NCI-H187 treated with DMSO at 0.1 percent for 48 hours (cell line): ENCODE results near the gene DCAKD.
"Not testable (repeated sequence)": the region's sequence is repeated elsewhere in the genome, so short reads cannot be mapped to it uniquely, and the experiment has no call there.

ENCODE experiments used
- DNase-seq: peaks from one replicate; lab custom pipeline; 2025; lab: John Stamatoyannopoulos, UW

DCAKD gene

DNA sequence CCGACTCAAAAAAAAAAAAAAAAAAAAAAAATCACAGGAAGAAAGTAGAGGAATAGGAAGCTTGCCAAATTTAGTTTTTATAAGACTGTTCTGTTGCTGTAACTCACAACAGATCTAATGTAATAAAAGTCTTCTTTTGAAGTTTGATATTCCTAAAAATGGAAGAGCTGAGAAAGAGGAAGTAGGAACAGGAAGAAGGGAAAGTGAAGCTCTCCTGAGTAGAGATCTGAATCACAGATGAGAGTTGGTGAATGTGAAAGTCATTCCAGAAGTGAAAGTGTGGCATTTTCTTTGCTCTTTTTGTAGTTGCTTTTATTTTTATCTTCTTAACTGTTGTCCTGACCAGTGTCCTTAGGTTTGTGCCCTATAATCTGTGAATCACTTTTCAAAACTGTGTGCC is 11.8 kb upstream of the DCAKD start:
- no peak for DNase-seq

DNA sequence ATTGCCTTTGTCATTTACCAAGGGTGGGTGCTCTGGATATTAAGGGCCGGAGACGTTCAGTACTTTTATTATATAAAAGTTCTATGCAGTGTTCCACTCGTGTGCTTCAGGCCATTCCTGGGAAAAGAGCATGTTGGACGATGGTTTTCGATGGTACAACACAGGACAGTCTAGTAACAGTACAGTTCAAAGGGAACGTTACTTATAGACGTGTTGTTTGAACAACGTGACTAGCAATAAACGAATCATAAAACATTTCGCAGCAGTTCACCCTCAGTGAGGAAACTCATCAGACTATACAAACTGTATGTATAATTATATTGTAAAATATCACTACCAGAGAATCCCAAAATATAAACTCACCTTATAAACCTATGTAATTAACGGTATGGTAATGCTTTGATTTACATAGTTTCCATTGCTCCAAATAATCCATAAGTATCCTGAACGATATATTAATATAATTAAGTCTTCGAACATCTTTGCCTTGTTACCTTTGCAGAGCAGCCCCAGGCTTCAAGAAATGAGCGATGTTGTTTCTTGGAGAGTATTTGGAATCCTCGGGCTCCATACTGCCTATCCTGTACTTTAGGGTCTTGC is 10.3 kb upstream of the DCAKD start:
- no peak for DNase-seq

DNA sequence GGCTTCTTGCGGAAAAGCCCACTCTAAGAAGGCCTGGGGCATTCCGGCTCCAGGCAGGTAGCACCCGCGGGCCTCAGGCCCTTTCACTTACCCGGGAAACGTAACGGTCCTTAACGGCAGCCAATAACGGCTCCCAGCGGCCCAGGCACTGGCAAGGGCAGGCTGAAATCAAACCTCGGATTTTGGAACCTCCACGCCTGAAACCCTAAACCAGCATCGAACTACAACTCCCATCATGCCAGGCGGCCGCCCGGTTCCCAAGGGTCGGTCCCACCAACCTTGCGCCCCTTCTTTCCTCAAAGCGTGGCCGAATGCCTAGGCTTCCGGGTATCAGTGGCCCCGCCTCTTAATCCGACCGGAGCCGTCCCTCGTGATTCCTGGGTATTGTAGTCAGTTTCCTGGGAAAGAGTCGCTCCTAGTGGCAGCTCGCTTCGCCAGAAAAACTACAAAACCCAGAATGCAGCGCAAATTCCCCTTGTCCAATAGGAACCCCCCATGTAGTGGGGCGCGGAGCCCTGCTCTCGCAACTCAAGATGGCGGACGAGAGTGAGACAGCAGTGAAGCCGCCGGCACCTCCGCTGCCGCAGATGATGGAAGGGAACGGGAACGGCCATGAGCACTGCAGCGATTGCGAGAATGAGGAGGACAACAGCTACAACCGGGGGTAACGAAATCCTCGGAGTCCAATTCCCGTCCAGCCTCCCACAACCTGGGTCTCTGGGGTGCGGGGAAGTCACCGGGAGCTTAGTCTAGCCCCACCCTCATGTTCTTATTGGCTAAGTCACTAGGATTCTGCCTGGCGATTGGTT is 9.6 kb upstream of the DCAKD start, which contains the start of gene NMT1:
NMT1 (plus strand) TSS at position 521 of the 809 bp plus-strand sequence; CDS start at position 534, 13 bp downstream.
- DNase-seq: peak; percentile 99

DNA sequence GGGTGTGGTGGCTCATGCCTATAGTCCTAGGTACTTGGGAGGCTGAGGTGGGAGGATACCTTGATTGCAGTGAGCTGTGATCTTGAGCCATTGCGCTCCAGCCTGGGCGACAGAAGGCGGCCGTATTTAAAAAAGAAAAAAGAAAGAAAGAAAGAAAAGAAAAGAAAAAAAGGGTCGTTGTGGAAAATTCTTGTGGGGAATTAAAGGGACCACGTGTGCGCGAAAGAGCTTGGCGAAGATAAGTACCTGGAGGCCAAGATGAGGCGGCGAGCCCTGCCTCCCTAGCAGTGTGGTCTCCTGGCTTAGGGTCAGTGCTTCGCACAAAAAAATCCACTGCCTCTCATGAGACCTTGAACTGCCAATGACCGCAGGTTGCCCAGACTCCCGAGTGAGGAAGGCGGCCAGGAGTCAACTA is 9.0 kb upstream of the DCAKD start:
- DNase-seq: no peak

DNA sequence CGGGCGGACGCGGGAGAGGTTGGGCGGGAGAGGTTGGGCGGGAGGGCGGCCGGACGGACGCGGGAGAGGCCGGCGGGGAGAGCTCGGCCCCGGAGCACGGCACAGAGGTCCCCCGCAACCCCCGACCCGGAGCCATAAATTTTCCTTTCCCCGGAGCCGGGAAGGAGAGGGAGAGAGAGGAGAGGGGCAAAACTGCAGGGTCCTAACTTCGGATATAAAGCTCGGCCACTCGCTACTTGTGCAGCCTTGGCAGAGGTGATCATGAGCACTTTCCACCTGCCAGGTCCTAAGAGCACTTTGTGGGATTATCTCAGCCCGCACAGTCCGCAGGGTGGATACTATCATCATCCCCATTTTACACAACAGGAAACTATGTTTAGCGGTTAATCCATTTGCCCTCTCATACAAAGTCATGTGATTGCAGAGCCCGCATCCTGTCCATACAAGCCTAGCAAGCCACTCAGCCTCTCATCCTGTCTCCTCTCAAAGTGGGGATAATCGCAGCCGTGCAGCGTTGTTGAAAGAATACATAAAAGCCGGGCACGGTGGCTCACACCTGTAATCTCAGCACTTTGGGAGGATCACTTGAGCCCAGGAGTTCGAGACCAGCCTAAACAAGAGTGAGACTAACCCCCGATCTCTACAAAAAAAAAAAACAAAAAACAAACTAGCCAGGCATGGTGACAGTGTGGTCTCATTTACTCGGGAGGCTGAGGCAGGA is 780 bp upstream of the DCAKD start:
- no peak for DNase-seq

DNA sequence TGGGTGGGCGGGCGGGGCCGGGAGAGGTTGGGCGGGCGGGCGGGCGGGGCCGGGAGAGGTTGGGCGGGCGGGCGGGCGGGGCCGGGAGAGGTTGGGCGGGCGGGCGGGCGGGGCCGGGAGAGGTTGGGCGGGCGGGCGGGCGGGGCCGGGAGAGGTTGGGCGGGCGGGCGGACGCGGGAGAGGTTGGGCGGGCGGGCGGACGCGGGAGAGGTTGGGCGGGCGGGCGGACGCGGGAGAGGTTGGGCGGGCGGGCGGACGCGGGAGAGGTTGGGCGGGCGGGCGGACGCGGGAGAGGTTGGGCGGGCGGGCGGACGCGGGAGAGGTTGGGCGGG is 254 bp upstream of the DCAKD start:
- DNase-seq: not testable (repeated sequence)

DNA sequence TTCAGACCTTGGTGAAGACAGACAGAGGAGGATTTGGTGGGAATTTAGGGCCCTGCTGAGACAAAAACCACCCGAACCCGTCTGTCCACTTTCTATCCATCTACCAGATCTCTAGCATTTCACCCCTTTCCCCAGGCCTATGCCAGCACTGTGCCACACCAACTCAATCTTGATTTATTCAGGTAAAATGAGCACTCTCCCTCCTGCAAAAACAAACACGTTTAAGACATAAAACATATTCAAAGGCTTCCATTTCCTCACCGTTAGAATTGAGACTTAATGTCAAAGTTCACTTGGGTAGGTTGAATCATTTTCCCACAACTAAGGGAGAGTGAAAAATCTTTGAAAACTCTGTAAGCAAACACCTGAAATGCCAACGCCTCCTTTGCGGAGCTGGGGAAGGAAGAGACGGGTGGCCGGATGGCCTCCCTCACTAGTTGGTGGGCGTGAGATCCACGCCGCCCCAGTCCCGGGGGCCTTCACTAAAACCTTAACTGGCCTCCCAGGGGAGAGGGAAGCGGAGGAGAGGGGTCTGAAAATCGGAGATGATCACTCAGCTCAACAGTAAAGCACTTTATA is 862 bp downstream of the DCAKD start:
- no peak for DNase-seq

DNA sequence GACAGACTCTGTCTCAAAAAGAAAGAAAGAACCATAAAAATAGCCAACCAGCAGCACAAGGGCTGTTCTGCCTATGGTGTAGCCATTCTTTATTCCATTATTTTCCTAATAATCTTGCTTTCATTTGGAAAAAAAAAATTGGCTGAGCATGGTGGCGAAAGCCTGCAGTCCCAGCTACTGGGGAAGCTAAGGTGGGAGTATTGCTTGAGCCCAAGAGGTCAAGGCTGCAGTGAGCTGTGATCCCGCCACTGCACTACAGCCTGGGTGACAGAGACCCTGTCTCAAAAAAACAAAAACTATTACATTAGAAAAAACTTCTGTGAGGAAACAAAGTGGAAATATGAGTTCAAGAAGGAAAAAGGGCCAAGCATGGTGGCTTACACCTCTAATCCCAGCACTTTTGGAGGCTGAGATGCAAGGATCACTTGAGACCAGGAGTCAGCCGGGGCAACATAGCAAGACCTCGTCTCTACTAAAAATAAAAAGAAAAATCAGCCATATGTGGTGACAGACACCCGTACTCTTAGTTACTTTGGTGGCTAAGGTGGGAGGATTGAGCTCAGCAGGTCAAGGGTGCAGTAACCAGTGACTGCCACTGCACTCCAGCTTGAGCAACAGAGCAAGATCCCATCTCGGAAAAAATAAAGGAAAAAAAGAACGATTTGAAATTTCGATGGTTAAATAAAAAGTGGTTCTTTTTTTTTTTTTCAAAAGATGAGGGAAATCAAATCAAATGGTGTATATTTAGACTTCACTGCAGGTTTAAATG is 2.5 kb downstream of the DCAKD start:
- no peak for DNase-seq

DNA sequence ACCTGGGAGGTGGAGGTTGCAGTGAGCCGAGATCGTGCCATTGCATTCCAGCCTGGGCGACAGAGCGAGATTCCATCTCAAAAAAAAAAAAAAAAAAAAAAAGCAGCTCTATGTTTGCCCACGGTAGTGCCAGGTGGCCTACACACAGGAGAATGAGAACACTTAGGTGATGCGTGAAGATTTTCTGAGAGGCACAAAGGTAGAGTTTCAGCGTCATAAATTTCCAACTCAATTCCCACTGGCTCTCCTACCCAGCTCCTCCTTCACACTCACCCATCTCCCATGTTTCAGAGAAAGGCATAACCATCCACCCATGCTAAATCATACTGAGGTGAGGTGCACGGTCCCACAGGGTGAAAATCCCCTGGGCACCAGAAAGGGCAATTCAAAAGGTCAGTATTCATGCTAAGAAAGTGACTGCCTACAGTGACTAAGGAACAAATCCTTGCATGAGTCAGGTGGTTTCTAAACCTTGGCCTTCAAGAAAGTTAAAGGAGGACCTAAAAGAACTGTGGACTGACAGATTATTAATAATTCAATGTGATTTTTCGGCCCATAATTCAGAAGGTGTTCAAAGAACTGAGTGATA is 4.8 kb downstream of the DCAKD start:
- peak; percentile 41 for DNase-seq

DNA sequence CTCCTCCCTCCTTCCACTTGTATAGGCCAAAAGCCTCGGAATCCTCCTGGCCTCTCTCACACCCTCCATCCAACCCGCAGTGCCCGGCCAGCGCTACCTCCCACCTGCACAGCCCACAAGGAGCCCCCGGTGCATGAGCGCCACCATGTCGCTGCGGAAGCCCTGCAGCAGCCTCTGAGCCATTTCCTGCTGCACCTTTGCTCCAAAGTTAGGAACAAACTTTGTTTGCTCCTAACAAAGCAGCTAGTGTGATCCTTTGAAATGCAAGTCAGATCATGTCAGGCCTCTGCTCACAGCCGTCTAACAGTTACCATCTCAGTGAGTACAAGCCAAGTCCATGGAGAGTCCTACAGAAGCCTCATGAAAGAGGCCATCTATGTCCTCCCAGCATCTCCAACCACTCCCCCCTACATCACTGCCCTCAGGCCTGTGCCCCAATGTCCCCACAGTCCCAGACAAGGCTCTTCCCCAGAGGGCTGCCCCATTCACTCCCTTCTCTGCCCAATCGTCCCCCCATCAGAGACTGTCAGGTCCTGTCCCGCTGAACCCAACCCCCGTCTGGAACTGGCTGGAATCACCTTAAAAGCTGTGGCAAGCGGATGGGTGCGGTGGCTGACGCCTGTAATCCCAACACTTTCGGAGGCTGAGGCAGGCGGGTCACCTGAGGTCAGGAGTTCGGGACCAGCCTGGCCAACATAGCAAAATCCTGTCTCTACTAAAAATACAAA is 7.5 kb downstream of the DCAKD start:
- no peak for DNase-seq

DNA sequence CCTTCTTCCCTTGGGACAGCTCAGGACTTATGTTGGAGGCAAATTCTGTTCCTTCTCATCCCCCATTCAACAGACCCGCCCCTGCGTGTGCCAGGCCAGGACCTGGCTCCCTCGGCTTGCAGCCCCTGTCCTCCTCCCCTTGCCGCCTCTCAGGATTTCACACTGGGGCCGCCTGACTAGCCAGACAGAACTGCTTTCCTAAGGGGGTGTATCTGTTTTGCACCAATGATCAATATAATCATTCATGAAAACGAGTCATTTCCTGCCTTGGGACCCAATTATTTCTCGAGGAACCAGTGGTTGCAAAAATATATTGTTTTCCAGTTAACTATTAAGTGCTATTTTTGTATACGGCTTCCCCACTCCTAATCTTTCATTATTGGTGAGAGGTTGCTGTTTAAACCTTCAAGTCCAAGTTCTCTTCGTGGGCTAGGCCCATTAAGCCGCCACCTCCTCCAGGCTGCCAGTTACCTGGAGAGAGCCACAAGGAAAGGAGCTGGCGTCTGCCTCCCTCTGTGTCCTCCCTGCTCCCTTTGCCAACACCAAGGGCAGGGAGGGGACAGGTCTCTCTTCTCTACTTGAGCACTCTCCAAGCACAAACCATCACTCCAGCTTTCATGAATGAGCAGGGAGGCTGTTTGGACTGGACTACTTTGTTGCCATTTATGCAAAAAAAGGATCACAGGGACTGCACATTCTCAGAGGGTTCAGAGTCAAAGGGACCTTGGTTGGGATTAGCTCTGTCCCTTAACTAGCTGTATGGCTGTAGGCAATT is 8.9 kb downstream of the DCAKD start:
- DNase-seq: no peak

DNA sequence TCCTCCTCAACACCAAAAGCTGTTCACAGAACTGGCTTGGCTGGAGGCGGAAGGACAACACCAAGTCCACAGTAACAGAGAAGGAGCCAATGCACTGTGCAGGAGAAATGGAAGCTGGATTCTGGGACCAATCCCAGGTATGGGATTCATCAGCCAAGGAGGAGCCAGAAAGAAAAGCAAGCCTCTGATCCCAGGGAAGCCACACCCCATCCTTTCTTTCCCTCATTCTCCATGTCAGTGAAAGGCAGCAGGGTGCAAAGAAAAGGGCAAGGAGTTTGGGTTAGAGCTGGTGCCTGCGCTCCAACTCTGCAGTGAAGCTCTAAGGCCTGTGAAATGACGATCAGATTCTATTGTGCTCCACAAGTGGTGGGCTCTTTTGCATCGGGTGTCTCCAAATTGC is 11.0 kb downstream of the DCAKD start:
- no peak for DNase-seq

DNA sequence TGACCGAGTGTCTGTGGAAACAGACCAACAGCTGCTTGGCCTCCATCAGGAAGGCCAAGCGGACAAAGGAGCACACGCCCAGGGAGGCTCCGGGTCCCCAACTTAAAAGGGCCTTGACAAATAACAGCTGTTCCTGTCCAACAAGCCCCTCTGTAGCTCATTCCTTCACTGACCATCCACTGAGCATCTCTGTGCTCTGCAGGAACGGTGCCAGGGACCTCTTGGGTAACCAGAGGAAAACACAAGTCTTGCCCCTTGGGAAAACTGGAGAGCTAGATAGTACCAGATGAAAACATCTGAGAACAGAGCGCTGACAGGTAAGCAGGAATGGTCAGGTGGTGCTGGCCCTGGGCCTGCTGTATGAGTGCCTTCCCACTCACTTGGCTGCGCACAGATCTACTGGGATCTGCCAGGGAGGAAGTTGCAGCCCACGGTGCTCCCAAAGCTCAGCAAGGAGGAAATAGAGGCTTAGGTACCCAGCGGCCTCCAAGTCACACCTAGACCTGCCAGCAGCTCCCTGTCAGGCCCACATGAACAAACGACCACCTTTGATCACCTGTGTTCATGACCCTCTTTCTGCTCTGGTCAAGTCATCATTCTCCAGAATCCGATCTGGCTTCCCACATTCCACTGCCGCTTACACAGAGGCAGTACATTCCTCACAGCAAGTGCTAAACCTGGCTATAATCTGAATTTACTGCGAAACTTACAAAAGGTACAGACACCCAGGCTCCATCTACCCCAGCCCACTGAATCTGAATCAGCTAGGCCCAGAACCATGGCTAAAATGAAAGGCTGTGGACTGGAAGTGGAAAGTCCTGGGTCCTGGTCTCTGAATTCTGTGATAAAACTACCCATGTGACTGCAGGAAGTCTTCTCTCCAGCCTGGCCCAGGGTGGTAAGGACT is 12.5 kb downstream of the DCAKD start:
- no peak for DNase-seq

DNA sequence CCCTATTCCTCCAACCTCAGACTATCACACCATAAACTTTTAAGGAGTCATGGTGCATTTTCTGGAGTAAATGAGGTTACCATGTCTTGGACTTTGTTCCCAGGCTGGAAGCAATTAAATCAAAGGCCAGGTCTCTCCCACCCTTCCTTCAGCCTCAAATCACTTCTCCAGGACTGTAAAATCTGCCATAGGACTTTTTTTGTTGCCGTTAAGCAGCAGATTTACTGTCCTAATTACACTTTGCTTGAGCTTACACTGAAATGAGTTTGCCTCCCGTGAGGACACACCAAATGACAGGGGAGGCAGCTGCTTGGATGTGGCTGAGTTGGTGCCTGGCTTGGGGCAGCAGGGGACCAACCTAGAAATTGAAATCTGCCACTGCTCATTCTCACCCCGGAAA is 14.7 kb downstream of the DCAKD start:
- DNase-seq: no peak

DNA sequence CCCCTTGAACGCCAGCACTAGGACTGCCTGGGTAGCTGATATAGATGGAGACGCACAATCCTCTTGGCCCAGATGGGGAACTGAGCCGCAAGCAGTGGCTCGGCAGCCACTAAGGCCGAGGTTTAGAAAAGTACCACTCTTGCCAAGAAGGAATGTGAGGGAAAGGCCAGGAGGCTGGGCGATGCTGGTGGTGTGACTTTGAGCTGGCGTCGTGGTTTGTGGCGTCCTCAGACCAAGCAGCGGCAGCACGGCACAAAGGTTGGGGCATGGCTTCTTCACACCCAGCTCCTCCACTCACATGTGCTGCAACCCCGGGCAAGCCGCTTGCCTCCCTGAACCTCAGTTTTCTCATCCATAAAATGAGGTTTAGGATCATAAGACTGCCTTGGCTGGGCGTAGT is 15.6 kb downstream of the DCAKD start:
- DNase-seq: no peak

DNA sequence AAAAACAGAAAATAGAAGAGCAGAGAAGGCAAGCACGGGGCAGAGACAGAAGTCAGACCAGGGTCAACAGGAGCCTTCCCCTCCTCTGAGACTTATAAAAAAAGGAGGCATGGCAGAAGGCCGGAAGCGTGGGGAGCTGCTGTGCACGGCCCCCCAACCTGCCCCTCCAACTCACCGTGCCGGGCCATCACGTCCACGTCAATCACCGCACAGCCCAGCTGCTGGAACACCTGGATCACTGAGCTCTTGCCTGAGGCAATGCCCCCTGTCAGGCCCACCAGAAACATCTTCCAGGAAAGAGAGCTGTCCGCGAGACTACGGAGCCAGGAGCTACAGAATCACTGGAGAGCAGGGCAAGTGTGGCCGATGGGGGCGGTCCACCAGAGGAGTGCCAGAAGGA is 16.8 kb downstream of the DCAKD start:
- DNase-seq: no peak

DNA sequence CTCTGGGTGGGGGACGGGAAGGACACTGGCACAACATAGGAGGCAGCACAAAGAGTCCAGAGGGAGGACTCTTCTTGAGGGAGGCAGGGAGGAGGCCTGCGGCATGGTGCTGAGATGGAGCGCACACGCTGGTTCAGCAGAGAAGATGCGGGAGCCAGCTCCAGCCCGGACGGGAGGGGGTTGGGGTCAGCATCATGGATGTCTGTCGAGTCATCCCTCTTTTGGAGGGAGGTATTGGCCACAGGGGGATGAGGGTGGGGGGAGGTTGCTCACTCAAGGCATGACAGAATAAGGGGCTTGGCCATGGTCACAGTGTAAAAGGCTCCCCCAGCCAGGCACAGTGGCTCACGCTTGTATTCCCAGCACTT is 19.3 kb downstream of the DCAKD start:
- DNase-seq: no peak

DNA sequence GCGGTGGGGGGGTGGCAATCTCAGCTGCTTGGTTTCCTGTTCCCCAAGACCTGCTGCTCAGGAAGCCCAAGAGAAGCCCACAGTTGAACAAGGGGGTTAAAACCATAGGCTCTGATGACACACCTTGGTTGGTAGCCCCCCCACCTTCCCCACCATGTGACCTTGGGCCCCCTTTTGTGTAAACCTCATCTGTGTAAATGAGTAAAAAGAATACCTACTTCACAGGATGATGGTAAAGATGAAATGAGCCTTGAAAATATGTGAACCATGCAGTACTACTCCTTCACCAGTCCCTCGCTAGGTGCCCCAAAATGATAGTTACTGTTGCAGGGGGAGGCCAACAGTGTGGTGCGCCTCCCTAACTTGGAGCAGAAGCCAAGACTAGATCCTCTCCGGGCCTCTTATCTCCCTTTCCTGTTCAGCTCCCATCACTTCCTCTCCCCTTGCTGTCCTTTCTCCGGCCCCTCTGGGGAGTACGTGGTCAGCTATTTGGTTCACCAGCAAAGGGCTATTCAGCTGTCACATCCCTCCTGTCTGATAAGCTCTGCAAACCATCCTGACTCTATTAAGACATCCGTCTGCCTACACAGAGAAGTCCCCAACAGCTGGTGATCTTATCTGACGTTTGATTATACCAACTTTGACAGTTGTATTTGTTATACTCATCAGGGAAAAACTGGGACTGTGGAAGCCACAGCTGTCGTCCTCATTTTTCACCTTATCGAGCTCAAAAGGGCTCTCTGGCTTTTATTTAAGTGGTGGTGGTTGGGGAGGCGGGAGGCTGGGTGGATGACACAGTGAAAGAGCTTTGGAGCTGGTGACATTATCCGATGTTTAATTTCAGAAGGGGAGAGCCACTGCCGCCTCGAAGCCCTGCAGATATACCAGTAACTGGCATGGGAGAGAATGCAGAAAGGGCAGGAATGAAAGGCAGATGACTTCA is 19.9 kb downstream of the DCAKD start:
- no peak for DNase-seq
